ENCODE data around the gene GNPTG. TPM values are rescaled to one million over a fixed set of nuclear protein-coding genes. Genes with fewer than 3 reads are reported as not detected.

Gene GNPTG
- total RNA-seq, 1 donor from 2014 or later = 67.6 TPM

DNA sequence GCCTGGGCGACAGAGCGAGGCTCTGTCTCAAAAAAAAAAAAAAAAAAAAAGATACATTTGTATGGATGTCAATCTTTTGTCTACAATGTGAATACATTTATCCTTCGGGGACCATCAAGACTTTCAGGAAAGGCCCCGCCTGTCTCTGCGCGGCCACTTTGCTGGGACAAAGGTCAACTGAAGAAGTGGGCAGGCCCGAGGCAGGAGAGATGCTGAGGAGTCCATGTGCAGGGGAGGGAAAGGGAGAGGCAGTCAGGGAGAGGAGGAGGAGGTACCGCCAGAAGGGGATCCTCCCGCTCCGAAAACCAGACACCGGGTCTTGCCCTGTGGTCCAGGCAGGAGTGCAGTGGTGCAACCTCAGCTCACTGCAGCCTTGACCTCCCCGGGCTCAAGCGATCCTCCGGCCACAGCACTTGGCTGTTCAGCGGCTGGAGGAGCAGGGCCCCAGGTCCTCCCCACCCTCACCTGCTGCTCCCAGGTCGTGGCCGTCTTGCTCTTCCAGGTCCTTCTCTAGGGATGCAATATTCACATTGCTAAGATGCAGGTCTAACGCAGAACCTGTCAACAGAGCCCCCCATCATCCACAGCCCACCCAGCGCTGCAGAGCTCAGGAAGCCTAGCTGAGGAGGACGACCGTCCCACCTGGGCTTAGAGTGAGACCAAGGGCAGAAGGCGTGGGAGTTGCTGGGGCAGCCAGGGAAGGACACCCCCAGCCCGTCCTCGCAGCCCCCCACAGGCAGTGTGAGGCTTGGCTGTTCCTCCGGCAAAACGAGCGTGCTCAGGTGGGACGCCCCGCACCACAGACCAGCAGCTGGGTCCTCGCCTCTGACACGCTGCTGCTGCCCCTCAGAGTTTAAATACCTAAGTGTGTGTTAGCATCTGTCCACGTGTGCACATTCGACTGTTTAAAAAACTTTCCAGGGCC lies 19.6 kb downstream of the GNPTG start:
- no peak for DNase-seq (ENCODE audit: low spot score)

DNA sequence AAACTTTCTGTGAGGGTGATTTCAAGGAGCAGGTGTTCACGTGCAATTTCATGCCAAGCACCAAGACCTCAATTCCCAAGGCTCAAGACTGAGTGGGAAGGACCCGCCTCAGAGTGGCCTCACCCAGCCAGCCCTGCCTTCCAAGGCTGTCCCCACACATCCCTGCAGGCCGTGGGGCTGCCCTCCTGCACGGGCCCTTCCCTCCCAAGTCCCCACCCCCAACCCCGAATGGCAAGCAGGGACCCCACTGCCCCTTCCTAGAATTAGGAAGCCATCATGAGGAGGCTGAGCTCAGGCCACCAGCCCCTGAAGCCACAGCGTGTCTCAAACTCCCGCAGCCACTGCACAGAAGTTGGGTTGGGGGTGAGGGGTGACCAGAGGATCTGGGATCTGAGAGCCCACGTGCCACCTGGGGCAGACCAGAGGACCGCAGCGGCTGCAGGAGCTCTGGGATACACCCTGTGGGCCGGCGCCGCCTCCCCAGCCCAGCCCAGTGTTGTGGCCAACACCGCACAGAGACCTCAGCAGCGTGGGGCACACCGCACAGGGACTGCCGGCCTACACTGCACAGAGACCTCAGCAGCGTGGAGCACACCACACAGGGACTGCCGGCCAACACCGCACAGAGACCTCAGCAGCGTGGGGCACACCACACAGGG lies 20.7 kb downstream of the GNPTG start:
- DNase-seq (ENCODE audit: low spot score) = no peak

DNA sequence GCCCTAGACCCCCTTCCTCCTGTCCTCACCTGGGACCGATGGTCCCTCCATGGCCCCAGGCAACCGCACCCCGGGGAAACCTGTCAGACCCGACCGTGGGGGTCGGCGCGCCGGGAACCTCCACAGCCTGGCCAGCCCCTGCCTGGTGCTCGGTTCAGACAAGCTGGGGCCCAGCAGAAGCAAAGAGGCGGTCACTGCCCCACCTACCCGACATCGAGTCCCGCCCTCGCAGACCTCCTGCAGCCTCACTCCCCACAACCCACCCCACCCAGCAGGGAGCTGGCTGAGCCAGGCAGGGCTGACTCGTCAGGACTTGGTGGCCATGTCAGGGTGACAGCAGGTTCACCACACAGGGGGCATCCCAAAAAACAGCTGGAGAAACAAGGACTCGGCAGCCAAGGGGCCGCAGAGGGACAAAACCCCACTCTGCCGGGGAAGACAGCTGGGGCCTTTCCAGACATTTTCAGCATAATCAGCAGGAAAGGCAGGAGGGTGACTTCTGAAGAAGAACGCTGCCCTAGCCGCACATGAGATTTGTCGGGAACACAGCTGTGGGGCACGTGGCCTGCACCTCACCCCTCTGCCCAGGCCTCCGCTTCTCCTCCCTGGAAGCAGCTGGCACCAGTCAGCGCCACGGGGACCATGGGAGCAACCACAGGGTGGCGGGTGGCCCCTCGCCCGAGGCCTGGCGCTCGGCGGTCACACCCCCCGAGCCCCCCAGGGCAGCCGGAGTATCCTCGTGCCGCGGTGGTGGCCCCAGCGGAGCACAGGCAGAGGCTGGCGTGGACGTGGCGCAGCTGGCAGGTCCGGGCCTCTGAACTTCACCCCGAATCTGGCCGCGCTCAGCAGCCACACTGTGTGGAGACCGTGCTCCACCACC lies 22.9 kb downstream of the GNPTG start:
- no peak for DNase-seq (ENCODE audit: low spot score)

DNA sequence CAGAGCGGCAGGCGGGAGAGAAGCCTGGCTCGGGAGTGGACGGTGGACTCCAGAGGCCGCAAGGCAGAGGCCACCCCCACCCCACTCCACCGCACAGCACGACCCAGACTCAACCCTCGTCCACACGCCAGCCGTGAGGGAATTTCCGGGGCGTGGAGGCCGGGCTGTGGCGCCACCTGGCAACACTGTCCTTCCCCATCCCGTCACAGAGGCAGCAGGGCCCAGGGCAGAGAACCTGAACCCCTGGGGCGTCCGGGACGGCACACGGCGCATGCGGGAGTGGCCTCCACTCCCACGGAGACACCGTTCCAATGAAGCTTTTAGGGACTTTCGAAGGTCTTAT lies 23.5 kb downstream of the GNPTG start:
- DNase-seq (ENCODE audit: low spot score) = no peak

DNA sequence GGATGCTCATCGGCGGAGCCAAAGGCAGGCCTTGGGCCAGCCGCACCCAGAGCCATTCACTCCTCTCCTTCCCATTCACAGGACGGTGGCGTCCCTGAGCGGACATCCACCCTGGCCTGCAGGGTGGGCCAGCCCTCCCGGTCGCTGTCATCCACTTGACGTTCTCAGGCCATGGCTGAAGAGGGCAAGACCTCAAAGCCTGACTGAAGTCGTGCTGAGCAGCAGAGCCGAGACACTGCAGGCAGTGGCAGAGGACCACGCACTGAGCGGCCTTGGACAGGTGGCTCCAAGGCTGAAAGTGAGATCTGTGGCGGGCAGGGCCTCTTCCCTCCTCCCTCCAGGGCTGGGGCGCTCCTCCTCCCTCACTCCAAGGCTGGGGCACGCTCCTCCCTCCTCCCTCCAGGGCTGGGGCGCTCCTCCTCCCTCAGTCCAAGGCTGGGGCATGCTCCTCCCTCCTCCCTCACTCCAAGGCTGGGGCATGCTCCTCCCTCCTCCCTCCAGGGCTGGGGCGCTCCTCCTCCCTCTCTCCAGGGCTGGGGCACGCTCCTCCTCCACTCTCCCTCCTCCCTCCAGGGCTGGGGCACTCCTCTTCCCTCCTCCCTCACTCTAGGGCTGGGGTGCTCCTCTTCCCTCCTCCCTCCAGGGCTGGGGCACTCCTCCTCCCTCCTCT lies 24.1 kb downstream of the GNPTG start:
- no peak for DNase-seq (ENCODE audit: low spot score)

GRCh38 chr16:1377406-1378010 lies 25.8 kb downstream of the GNPTG start:
- DNase-seq (ENCODE audit: low spot score) = no peak

DNA sequence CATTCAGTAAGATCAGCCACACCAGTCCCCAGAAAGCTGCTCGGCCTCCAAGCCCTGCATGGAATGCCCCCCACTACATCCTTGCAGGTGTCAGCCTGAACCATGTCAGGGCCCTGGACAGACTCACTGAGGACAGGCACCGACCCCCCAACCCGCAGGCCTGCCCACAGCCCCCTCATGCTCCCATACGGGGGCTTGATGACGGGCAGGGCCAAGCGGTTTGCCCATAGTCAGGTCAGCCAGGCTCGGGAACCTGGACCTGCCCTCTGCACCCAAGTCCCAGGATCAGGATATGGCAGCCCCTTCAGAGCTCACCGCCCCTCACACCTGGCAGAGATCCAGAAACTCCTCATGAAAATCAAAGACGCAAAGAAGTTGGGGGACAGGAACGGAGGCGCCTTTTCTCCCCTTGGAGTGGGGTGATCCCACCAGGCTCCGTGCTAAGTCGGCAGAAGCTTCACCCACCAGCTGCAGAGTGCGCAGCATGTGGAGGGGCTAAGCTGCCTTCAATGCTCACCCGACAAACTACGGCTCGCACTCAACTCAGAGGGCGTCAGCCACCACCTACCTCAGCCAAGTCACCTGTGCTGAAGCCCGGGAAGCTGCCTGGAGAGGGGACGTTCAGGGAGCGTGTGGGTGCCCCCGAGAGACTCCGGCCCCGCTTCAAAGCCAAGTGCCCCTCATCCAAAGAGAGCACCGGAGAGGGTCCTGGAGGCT lies 26.5 kb downstream of the GNPTG start:
- DNase-seq (ENCODE audit: low spot score) = no peak

GRCh38 chr16:1378804-1379303 lies 27.1 kb downstream of the GNPTG start:
- DNase-seq (ENCODE audit: low spot score) = peak; percentile 80

GRCh38 chr16:1379304-1380076 lies 27.8 kb downstream of the GNPTG start:
- no peak for DNase-seq (ENCODE audit: low spot score)

DNA sequence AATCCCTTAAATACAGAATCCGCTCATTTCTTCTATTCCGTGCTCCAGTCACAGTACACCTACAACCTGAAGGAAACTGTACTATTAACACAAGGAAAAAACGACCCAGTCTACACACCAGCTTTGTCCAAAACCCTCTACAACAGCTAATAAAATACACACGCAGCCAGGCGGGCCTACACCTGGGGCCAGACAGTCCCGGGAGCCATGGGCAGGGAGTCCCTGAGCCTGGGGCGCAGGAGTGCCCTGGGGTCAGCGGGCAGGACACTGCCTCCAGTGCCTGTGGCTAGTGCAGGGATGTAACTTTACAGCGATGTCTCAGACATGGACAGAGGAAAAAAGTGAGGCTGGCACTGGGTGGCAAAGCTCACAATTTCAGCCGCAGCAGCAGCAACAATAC lies 28.5 kb downstream of the GNPTG start:
- DNase-seq (ENCODE audit: low spot score) = no peak

DNA sequence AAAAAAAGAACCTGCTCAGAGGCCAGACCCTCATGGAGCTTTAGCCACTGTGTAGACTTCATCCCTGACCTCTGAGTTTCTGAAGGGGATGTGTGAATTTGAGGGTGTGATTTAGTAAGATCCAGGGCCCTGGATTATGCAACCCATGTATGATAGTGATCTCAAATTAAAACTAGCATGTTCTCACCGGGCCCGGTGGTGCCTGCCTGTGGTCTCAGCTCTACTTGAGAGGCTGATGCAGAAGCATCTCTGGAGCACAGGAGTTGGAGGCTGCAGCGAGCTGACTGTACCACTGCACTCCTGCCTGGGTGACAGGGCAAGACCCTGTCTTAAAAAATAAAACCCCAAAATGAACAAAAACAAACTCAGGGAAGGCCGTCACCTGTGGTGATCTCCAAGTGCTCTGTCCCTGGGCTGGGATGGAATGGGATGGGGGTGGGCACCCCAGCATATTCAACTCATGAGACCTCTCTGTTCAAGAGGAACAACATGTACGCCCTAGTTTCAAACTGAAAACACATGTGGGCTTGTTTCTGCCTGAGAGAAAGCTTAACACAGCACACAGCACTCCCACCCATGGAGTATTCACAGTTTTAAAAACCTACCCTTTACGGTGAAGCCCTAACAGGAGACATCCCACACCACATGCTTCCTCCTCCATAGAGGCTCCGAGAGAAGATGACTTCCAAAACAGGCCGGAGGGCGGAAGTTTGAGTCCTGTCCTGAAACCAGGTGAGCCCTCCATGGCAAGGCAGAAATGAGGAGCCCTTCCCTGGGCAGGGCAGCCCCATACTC lies 30.1 kb downstream of the GNPTG start:
- no peak for DNase-seq (ENCODE audit: low spot score)

DNA sequence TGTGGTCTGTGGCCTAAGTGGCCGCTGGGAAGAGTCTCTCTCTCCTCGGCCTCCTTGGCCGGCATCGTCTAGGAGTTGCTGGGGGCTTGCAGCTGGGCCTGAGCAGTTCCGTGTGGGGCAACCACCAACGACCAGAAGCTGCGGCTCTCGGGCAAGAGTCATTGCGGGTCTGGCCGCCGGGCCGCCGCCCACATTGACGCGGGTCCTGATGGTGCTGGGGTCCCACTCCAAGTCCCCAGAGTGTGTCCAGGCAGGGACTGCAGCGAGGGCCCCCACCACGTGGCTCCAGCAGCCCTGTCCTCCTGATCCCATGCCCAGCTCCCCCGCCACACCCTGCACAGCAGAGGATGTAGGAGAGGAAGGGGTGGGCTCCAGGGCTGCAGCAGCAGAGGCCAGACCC lies 31.8 kb downstream of the GNPTG start:
- no peak for DNase-seq (ENCODE audit: low spot score)

GRCh38 chr16:1385232-1385631 lies 33.5 kb downstream of the GNPTG start:
- no peak for DNase-seq (ENCODE audit: low spot score)

DNA sequence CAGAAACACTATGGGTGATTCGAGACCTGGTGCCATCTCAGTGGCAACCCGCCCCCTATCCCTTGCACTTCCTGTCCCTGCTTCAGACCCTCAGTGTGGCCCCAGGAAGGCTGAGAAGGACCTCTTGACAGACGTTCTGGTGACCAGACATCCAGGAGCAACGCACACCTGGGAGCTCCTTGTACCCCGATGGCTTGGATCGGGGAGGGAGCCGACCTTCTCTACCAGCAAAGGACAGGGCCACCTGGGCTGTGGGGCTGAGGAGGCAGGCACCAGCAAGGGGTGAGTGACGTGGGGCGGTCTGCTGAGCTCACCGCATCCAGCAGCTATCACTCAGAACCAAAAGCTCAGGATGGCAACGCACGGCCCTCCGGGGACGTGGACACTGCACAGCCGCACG lies 35.6 kb downstream of the GNPTG start:
- no peak for DNase-seq (ENCODE audit: low spot score)

DNA sequence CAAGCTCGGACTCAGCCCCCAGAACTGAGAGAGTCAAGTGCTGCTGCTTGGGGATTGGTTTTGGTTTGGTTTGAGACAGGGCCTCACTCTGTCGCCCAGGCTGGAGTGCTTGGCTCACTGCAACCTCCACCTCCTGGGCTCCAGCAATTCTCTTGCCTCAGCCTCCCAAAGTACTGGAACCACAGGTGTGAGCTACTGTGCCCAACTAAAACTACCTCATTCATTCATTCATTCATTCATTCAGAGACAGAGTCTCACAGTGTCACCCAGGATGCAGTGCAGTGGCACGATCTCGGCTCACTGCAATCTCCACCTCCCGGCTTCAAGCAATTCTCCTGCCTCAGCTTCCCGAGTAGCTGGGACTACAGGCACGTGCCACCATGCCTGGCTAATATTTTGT lies 38.0 kb downstream of the GNPTG start:
- no peak for DNase-seq (ENCODE audit: low spot score)

- no peak for DNase-seq (ENCODE audit: low spot score)
These were observed 38.6 kb downstream of the GNPTG start for GRCh38 chr16:1390239-1390779.

DNA sequence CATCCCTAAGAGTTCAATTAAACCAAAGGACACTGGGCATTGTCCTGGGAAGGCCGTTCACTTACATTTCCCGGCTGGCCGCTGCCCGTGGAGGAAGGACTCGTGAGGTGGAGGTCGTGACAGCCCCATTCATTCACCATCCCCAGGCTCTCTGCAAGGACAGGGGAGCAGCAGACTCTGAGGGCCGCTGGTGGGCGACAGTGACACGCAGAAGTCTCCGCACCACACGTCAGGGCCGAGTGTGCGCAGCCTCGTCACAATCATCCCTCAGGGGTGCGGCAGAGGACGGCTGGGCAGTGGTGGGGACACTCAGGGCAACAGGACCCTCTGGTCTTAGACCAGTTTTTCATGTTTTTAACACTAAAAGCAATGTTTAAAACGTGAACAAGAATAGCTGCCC lies 41.1 kb downstream of the GNPTG start:
- DNase-seq (ENCODE audit: low spot score) = no peak

- no peak for DNase-seq (ENCODE audit: low spot score)
These were observed 42.0 kb downstream of the GNPTG start for GRCh38 chr16:1393613-1394176.

Measured in ureter (tissue), 1 donor.